Fibroblast of upper back skin (primary cell): Measurements from ENCODE around the gene FARP2.

ENCODE experiments used
- DNase-seq: peaks from one replicate; pipeline ENCODE4 v3.0.0-alpha.2; 2013

Gene FARP2

DNA sequence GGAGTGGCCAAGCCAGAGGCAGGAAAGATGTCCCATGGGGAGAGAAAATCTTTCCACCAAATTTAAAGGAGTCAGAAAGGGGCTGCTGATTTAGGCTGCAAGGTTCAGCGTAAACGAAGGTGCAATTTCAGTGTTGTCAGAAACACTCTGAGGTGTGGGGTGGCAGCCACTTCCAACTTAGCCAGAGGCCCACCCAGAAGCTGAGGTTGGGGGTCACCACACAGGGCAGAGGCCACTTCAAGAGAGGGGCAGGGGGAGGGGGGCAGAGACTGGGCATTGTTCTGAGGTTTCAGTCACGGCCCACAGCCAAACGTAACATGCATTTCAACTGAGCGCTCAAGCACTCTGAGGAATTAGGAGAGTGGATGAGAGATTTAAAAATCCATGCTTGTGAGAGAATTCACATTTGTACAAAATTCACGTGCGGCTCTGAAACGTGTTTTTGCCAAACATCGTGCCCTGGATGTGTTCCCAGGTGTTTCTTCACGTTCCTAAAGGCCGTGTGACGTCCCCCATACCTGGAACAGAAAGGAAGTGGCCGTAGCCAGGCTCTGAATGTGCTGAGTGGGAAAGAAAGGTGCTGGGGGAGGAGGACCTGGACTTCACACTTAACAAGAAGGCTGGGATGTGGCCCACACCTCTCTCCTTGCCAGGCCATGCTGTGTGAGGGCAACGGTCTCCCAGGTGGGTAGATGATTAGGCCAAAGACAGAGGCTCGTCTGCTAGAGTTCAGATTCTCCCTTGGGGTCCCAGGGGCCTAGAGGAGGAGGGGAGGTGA is 182.9 kb downstream of the FARP2 start:
- no peak for DNase-seq

DNA sequence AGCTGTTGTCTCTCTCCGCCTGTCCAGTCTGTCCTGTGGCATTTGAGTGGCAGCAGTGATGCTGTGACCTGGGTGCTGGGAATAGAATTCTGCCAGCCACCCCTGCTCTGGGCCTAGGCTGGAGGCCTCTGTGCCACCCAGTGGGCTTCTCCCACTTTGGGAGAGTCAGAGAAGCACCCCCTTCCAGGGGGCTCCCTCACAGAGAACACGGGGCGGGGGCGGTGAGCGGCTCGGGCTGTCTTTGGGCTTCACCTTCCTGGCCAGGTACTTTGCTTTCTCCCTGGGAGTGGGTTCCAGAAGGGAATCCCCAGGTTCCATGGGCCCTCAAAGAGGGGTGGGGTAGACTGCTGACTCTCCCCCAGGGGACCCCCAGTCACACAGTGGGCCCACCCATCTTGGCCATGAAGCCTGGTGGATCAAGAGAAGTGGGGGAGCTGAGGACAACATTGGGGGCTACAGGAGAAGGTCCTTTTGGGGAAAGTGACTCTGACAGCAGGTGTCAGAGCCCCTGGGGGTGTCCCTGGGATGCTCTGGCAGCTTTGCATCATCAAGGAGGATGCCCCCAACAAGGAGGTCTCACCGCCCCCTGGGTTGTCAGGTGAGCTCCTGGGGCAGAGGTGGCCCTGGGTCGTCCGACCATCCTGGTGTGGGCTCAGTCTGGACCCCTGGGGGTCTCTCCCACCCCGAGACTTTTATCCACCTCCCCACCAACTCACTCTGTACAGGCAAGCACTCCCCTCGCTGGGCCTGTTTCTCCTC is 183.7 kb downstream of the FARP2 start:
- no peak for DNase-seq

DNA sequence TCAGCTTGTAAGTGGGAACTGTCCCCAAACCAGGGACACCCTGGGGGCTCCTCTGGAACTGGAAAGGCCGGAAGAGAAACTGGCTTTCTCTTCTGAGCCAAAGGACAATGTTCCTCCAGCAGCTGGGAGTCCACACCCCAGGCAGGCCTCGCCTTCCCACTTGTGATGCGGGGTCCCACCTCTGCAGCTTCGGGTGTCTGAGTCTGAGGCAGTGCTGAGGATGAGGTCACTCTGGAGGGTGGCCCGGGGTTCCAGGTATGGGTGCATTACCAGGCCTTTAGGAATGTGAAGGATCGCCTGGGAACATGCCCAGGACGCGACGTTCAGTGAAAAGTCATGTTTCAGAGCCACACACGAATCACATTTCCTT is 184.3 kb downstream of the FARP2 start:
- DNase-seq: peak; percentile 46

DNA sequence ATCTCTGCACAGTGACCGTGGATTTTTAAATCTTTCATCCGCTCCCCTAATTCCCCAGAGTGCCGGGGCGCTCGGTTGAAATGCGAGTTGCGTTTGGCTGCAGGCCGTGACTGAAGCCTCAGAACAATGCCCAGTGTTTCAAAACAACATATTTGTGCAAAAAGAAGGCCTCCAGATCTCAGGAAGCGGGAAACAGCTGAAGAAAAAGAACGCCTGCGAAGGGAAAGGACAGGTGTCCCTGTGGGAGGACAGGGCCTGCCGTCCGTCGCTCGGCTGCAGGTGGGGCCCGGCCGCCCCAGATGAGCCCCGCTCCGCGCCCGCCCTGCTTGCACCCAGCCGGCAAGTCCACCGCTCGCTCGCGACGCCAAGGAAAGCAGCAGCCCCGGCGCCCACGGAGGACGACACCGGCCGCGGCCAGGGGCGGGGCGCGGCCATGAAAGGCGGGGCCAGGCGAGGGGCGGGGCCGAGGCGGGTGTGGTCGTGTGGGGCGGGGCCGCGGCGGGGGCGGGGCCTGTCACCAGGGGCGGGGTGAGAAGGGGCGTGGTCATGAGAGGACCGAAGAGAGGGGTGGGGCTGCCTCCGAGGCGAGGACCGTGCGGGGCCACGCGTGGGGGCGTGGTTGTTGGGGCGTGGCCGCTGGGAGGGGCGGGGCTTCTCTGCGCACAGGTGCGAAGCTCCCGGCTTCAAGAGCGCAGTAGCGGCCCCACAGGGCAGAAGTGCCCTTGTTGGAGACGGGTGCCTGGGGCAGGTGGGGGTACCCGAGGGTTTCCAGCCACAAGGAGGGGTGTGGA is 184.9 kb downstream of the FARP2 start:
- peak; percentile 16 for DNase-seq

DNA sequence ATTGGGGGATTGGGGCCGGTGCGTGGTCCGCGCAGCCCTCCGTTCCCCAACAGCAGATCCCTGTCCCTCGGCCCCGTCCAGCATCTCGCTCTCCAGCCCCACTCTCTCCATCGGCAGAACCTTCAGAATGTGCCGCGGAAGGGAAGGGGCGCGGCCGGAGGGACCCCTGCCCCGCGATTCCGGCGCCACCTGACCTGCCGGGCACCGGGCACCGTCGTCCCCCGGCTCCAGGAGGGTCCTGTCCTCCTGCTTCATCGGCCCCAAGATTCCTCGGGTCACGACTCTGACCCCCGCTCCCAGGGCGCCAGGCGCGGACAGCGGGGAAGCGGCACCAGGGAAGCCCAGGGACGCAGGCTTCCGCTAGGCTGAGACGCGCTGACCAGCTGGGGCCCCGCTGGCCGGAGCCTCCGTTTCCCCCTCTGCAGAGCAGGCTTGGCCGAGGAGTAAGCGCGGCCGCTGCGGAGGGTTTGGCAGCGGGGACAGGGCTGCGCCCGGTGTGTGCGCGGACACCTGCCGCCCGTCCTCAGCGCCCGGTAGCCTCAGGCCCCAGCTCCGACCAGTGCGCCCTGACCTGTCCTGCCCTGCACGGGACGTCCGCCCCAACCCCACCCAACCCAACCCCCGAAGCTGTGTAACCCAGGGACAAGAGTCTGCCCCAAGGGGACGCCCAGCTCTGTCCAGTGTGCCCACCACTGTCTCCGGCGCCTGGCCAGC is 185.6 kb downstream of the FARP2 start:
- DNase-seq: no peak

DNA sequence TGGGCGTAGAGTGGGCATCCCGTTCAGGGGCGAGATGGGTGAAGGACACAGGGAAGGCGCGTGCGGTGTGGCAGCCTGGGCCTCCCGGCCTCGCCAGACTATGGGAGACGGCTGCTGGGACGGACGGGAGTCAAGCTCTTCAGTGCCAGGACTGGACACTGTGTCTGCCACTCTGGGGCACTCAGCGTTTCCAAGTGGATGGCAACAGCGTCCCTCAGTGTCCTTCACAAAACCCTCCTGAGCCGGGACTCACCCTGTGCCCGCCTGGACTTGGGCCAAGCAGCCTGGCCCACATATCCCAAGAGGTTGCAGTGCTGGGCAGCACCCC is 186.2 kb downstream of the FARP2 start:
- no peak for DNase-seq
